Measurements from ENCODE around the gene CBLL1. TPM values are rescaled to one million over a fixed set of nuclear protein-coding genes. Genes with fewer than 3 reads are reported as not detected.

Gene CBLL1
- total RNA-seq, 1 experiment from 2014 or later: 29.8 TPM

GRCh38 chr7:107742678-107743566 is 1.0 kb upstream of the CBLL1 start:
- ChIA-PET CTCF (interaction anchor here (0.9 to 2.5 kb wide), 12 partner anchors 10 to 714 kb away, joined by 3 to 20 read pairs (median 4); partner anchors contain the start of gene SLC26A4), POLR2A (interaction anchor here (0.6 to 1.5 kb wide), 7 partner anchors 82 to 575 kb away, joined by 3 to 9 read pairs (median 4); partner anchors contain the start of genes COG5, DUS4L and SLC26A4)
- DNase-seq (ENCODE audit: low spot score) (peak; percentile 77), ATAC-seq (peak; percentile 68)
- H3K27ac Mint-ChIP-seq: peak overlapping the region; percentile 99
- TF ChIP-seq MAX (CRISPR knock-in tag; IDR thresholded peaks at IDR 0.05): 0 out of 2 replicates have a peak, but pooled peaks have one; percentile 50
- no peak for TF ChIP-seq AR (CRISPR knock-in tag; IDR thresholded peaks at IDR 0.05)
- TF ChIP-seq PRDM15 (CRISPR knock-in tag; IDR thresholded peaks at IDR 0.05): peak; percentile 62; the same call in 1 of the 2 replicates
- no peak for TF ChIP-seq ZNF219 (CRISPR knock-in tag; IDR thresholded peaks at IDR 0.05; ENCODE audit: borderline replicate concordance)
- H3K4me3 Mint-ChIP-seq: peak overlapping the region; percentile 100
- H3K9me3 Mint-ChIP-seq: peaks cover 11% of the 10 kb centered on the region
- H3K36me3 Mint-ChIP-seq: no peaks in the 10 kb centered on the region
- H3K4me1 Mint-ChIP-seq: peaks cover 24% of the 10 kb centered on the region
- no peaks in the 10 kb centered on the region for H3K27me3 Mint-ChIP-seq (ENCODE audit: low read depth)

GRCh38 chr7:107744345-107744750 is 406 bp downstream of the CBLL1 start:
- ChIA-PET CTCF (interaction anchor here (1.7 to 2.5 kb wide), 3 partner anchors 17 to 130 kb away, joined by 6 to 16 read pairs (median 12); partner anchors contain the start of gene SLC26A4), POLR2A (no interaction called here)
- Mint-ChIP-seq H3K27ac (peak overlapping the region; percentile 100), H3K4me1 (peaks cover 24% of the 10 kb centered on the region), H3K36me3 (no peaks in the 10 kb centered on the region; the same call in 1 of the 2 replicates), H3K9me3 (no peaks in the 10 kb centered on the region), H3K27me3 (ENCODE audit: low read depth) (no peaks in the 10 kb centered on the region), H3K4me3 (peak overlapping the region; percentile 100)
- TF ChIP-seq ZNF425 (CRISPR knock-in tag; conservative IDR thresholded peaks at IDR 0.05): no peak
- TF ChIP-seq NFE2L1 (CRISPR knock-in tag; IDR thresholded peaks at IDR 0.05): 0 out of 2 replicates have a peak, but pooled peaks have one; percentile 24
- no peak for TF ChIP-seq ARID4B (CRISPR knock-in tag; IDR thresholded peaks at IDR 0.05; ENCODE audit: borderline replicate concordance)
- DNase-seq (ENCODE audit: low spot score) (no peak), ATAC-seq (peak; percentile 31)

Data from WTC11 (cell line).